WTC11 (cell line): ENCODE data around the gene DENND11. TPM values are rescaled to one million over a fixed set of nuclear protein-coding genes. Genes with fewer than 3 reads are reported as not detected.

Source experiments
- ATAC-seq: fragments of 200-7000 bp; cut with Tn5 transposase; 2 replicates; pipeline ENCODE4 v1.10.0; 2021; ENCODE audit warnings: mild to moderate bottlenecking, moderate library complexity
- CTCF ChIA-PET: fragments of 300-600 bp; sonication (Branson Sonifier 250); formaldehyde crosslinking; loops from one replicate; lab custom pipeline; 2021; ENCODE audit warnings: antibody characterized with exemption; lab: Charles Lee
- POLR2A ChIA-PET: fragments of 350-600 bp; sonication (Branson Sonifier 250); formaldehyde crosslinking; loops from one replicate; lab custom pipeline; 2021; ENCODE audit warnings: antibody characterized with exemption; lab: Charles Lee
- DNase-seq: peaks from one replicate; pipeline ENCODE4 v3.0.0; 2021; ENCODE audit warnings: low spot score
- H3K27ac Mint-ChIP-seq: 2 replicates; pipeline ENCODE4 v1.8.0; 2021; ENCODE audit warnings: mixed read lengths
- H3K27me3 Mint-ChIP-seq: 2 replicates; pipeline ENCODE4 v1.8.0; 2021; ENCODE audit warnings: low read depth, mild to moderate bottlenecking, moderate library complexity, mixed read lengths
- H3K36me3 Mint-ChIP-seq: 2 replicates; pipeline ENCODE4 v1.8.0; 2021; ENCODE audit warnings: mixed read lengths
- H3K4me1 Mint-ChIP-seq: 2 replicates; pipeline ENCODE4 v1.8.0; 2022; ENCODE audit warnings: mixed read lengths
- H3K4me3 Mint-ChIP-seq: 2 replicates; pipeline ENCODE4 v1.8.0; 2021; ENCODE audit warnings: mild to moderate bottlenecking, moderate library complexity, mixed read lengths
- H3K9me3 Mint-ChIP-seq: 2 replicates; pipeline ENCODE4 v1.8.0; 2021; ENCODE audit warnings: mixed read lengths
- CDX4 ChIP-seq: fragments of 250-450 bp; sonication (Bioruptor Pico); IDR thresholded peaks from 2 replicates; pipeline ENCODE4 v1.9.0; 2021; ENCODE audit warnings: moderate library complexity, mild to moderate bottlenecking, inconsistent platforms, borderline replicate concordance
- CREB1 ChIP-seq: sonication (generic); formaldehyde crosslinking; IDR thresholded peaks from 2 replicates; pipeline ENCODE4 v1.8.0; 2023; ENCODE audit warnings: mild to moderate bottlenecking, missing genetic modification reagents
- EMX1 ChIP-seq: fragments of 250-450 bp; sonication (Bioruptor Pico); IDR thresholded peaks from 2 replicates; pipeline ENCODE4 v1.8.0; 2021; ENCODE audit warnings: mild to moderate bottlenecking
- ETV6 ChIP-seq: sonication (generic); formaldehyde crosslinking; IDR thresholded peaks from 2 replicates; pipeline ENCODE4 v1.8.1; 2022; ENCODE audit warnings: mild to moderate bottlenecking, missing genetic modification reagents
- HMGA2 ChIP-seq: fragments of 250-450 bp; sonication (Bioruptor Pico); IDR thresholded peaks from 2 replicates; pipeline ENCODE4 v1.4.0; 2021; ENCODE audit warnings: mild to moderate bottlenecking, moderate library complexity
- MXD4 ChIP-seq: fragments of 250-450 bp; sonication (Bioruptor Pico); IDR thresholded peaks from 2 replicates; pipeline ENCODE4 v1.8.0; 2021; ENCODE audit warnings: mild to moderate bottlenecking, moderate library complexity, borderline replicate concordance
- NFYB ChIP-seq: sonication (generic); formaldehyde crosslinking; conservative IDR thresholded peaks from 2 replicates; pipeline ENCODE4 v1.8.0; 2022; ENCODE audit warnings: low read depth, missing genetic modification reagents
- NR3C1 ChIP-seq: sonication (generic); formaldehyde crosslinking; conservative IDR thresholded peaks from 2 replicates; pipeline ENCODE4 v1.8.1; 2023; ENCODE audit warnings: low read depth, mild to moderate bottlenecking, missing genetic modification reagents
- PRRX2 ChIP-seq: fragments of 250-450 bp; sonication (Bioruptor Pico); IDR thresholded peaks from 2 replicates; pipeline ENCODE4 v1.8.0; 2021; ENCODE audit warnings: mild to moderate bottlenecking
- RELA ChIP-seq: sonication (generic); formaldehyde crosslinking; IDR thresholded peaks from 2 replicates; pipeline ENCODE4 v1.8.1; 2022; ENCODE audit warnings: missing genetic modification reagents, mild to moderate bottlenecking, borderline replicate concordance
- SMAD4 ChIP-seq: sonication (generic); formaldehyde crosslinking; IDR thresholded peaks from 2 replicates; pipeline ENCODE4 v1.8.0; 2022; ENCODE audit warnings: mild to moderate bottlenecking, missing genetic modification reagents
- TEAD1 ChIP-seq: sonication (generic); formaldehyde crosslinking; IDR thresholded peaks from 2 replicates; pipeline ENCODE4 v1.8.0; 2022; ENCODE audit warnings: mild to moderate bottlenecking, missing genetic modification reagents
- TP53 ChIP-seq: sonication (generic); formaldehyde crosslinking; IDR thresholded peaks from 2 replicates; pipeline ENCODE4 v1.8.1; 2023; ENCODE audit warnings: mild to moderate bottlenecking, missing genetic modification reagents
- USF2 ChIP-seq: sonication (generic); formaldehyde crosslinking; IDR thresholded peaks from 2 replicates; pipeline ENCODE4 v1.8.1; 2023; ENCODE audit warnings: mild to moderate bottlenecking, missing genetic modification reagents, moderate library complexity
- ZNF121 ChIP-seq: sonication (generic); formaldehyde crosslinking; IDR thresholded peaks from 2 replicates; pipeline ENCODE4 v1.8.0; 2023; ENCODE audit warnings: missing genetic modification reagents
- ZNF317 ChIP-seq: sonication (generic); formaldehyde crosslinking; IDR thresholded peaks from 2 replicates; pipeline ENCODE4 v1.8.1; 2023; ENCODE audit warnings: low read depth, mild to moderate bottlenecking, moderate library complexity, missing genetic modification reagents, borderline replicate concordance
- ZNF396 ChIP-seq: fragments of 250-450 bp; sonication (Bioruptor Pico); IDR thresholded peaks from 2 replicates; pipeline ENCODE4 v1.8.0; 2021; ENCODE audit warnings: mild to moderate bottlenecking, moderate library complexity, borderline replicate concordance
- ZNF416 ChIP-seq: fragments of 250-450 bp; sonication (Bioruptor Pico); IDR thresholded peaks from 2 replicates; pipeline ENCODE4 v1.9.0; 2021; ENCODE audit warnings: mild to moderate bottlenecking, inconsistent platforms
- ZNF423 ChIP-seq: fragments of 250-450 bp; sonication (Bioruptor Pico); IDR thresholded peaks from 2 replicates; pipeline ENCODE4 v2.1.2; 2022; ENCODE audit warnings: mild to moderate bottlenecking, moderate library complexity
- ZNF425 ChIP-seq: fragments of 250-450 bp; sonication (Bioruptor Pico); conservative IDR thresholded peaks from 2 replicates; pipeline ENCODE4 v1.9.0; 2021; ENCODE audit warnings: mild to moderate bottlenecking
- ZNF512 ChIP-seq: sonication (generic); formaldehyde crosslinking; IDR thresholded peaks from 2 replicates; pipeline ENCODE4 v1.8.1; 2022; ENCODE audit warnings: missing genetic modification reagents, borderline replicate concordance
- ZSCAN18 ChIP-seq: fragments of 250-450 bp; sonication (Bioruptor Pico); IDR thresholded peaks from 2 replicates; pipeline ENCODE4 v2.1.2; 2022; ENCODE audit warnings: mild to moderate bottlenecking, moderate library complexity
- total RNA-seq: library from RNA; stranded (reverse); gene quantifications from 3 replicates; pipeline ENCODE4 v1.2.3, GENCODE V29; 2021

DENND11 gene
- total RNA-seq, 1 experiment from 2014 or later = 22.1 TPM

- no peak for TF ChIP-seq CDX4
- TF ChIP-seq ZNF396 = no peak
- no peak for TF ChIP-seq ETV6 (CRISPR knock-in tag)
Observed at GRCh38 chr7:141708351-141708750, 6.4 kb upstream of the DENND11 start, which contains the start of gene WEE2 (continued).

- H3K4me3 Mint-ChIP-seq = no peak overlapping the region
- peaks cover 38% of the 10 kb centered on the region for H3K4me1 Mint-ChIP-seq
- ATAC-seq (no peak), DNase-seq (no peak)
- no peaks in the 10 kb centered on the region for H3K9me3 Mint-ChIP-seq
- H3K27ac Mint-ChIP-seq = 0 out of 2 replicates have a peak overlapping the region, but pooled peaks have one; percentile 13
- H3K36me3 Mint-ChIP-seq = no peaks in the 10 kb centered on the region
- peaks cover 18% of the 10 kb centered on the region for H3K27me3 Mint-ChIP-seq
- TF ChIP-seq PRRX2 (CRISPR knock-in tag) (no peak), ZNF425 (CRISPR knock-in tag) (no peak), MXD4 (no peak), RELA (CRISPR knock-in tag) (no peak), ZNF423 (CRISPR knock-in tag) (no peak), TP53 (no peak), CREB1 (no peak)
- ChIA-PET POLR2A (no interaction called here), CTCF (interaction anchor here (0.7 to 1.6 kb wide), 2 partner anchors 31 to 533 kb away, joined by 3 to 4 read pairs; partner anchors contain the start of gene SSBP1)
Observed at GRCh38 chr7:141706239-141707064, 4.5 kb upstream of the DENND11 start.

- H3K9me3 Mint-ChIP-seq = no peaks in the 10 kb centered on the region
- POLR2A ChIA-PET = no interaction called here
Observed at GRCh38 chr7:141704741-141705140, 2.8 kb upstream of the DENND11 start.

GRCh38 chr7:141704112-141704511 lies 2.1 kb upstream of the DENND11 start:
- CTCF ChIA-PET = interaction anchor here (1.2 kb wide), 1 partner anchor 34 kb away, joined by 3 read pairs; the partner anchor contains the start of gene SSBP1
- Mint-ChIP-seq H3K4me3 (no peak overlapping the region), H3K9me3 (no peaks in the 10 kb centered on the region), H3K4me1 (peaks cover 31% of the 10 kb centered on the region), H3K27me3 (peaks cover 18% of the 10 kb centered on the region), H3K36me3 (no peaks in the 10 kb centered on the region), H3K27ac (no peak overlapping the region)
- ATAC-seq (no peak), DNase-seq (no peak)
- POLR2A ChIA-PET = no interaction called here
- TF ChIP-seq USF2 (CRISPR knock-in tag) (no peak), HMGA2 (CRISPR knock-in tag) (no peak), EMX1 (no peak), ZNF121 (CRISPR knock-in tag) (no peak), ZNF416 (CRISPR knock-in tag) (no peak), TEAD1 (CRISPR knock-in tag) (no peak), SMAD4 (CRISPR knock-in tag) (no peak), ZSCAN18 (CRISPR knock-in tag) (no peak), ZNF317 (CRISPR knock-in tag) (no peak), NR3C1 (CRISPR knock-in tag) (no peak), RELA (CRISPR knock-in tag) (no peak)
- TF ChIP-seq, all 79 proteins: peak for 0

More at GRCh38 chr7:141704741-141705140, 2.8 kb upstream of the DENND11 start:
- no peak for ATAC-seq
- CTCF ChIA-PET = interaction anchor here (1.2 kb wide), 1 partner anchor 33 kb away, joined by 3 read pairs; the partner anchor contains the start of gene SSBP1
- Mint-ChIP-seq H3K4me1 (peaks cover 34% of the 10 kb centered on the region), H3K36me3 (no peaks in the 10 kb centered on the region), H3K4me3 (no peak overlapping the region), H3K27me3 (peaks cover 18% of the 10 kb centered on the region), H3K27ac (no peak overlapping the region)
- DNase-seq = no peak
- TF ChIP-seq TEAD1 (CRISPR knock-in tag) (no peak), CREB1 (no peak), ZNF512 (no peak), NFYB (CRISPR knock-in tag) (no peak)
